Pancreas (tissue), 10 donors: ENCODE data around the gene SPO11. TPM values are rescaled to one million over a fixed set of nuclear protein-coding genes. Genes with fewer than 3 reads are reported as not detected.

ENCODE experiments used
- ATAC-seq, 4 donors: fragments of 200-7000 bp; cut with Tn5 transposase; one replicate each; pipeline versions ENCODE4 v1.8.0 to v1.9.1; 2020; ENCODE audit warnings: mild to moderate bottlenecking in 4 of 4, moderate library complexity in 4 of 4
- DNase-seq, 6 donors: peaks; one replicate each; pipeline ENCODE4 v3.0.0-alpha.2; 2020
- FAIRE-seq: peaks from 2 replicates; lab custom pipeline; 2012; peaks lifted over from hg19 to GRCh38; lab: Jason Lieb, UNC
- H3K27ac ChIP-seq, 4 donors: fragments of 200-600 bp; sonication (generic); 1 replicate in 3 of 4; 2 replicates in 1 of 4; pipeline versions ENCODE4 v1.5.0 to v1.8.0; 2020
- H3K27me3 ChIP-seq, 4 donors: fragments of 200-600 bp; one replicate each; pipeline ENCODE4 v1.8.0; 2021
- H3K36me3 ChIP-seq, 3 donors: fragments of 200-600 bp; sonication (generic) in 1 of 3; one replicate each; pipeline versions ENCODE4 v1.5.0 to v1.8.0; 2020 to 2021
- H3K4me1 ChIP-seq, 3 donors: fragments of 200-600 bp; one replicate each; pipeline ENCODE4 v1.8.0; 2021
- H3K4me3 ChIP-seq, 4 donors: fragments of 200-600 bp; sonication (generic) in 2 of 4; one replicate each; pipeline versions ENCODE4 v1.5.0 to v1.8.0; 2020 to 2021
- H3K9me3 ChIP-seq, 4 donors: fragments of 200-600 bp; one replicate each; pipeline ENCODE4 v1.8.0; 2021
- WGBS, 2 donors: extraction: QIAGEN DNeasy Blood & Tissue Kit; methylation state at CpG; one replicate each; pipeline ENCODE4 v1.1.7; 2013; 5-methylcytosine and 5-hydroxymethylcytosine counted together
- intact Hi-C, 3 donors: fragments of 100-400 bp; cut with DNase I; formaldehyde crosslinking; loops; one replicate each; pipeline versions ENCODE4 v1.11.1 to v1.14.2; 2022
- polyA plus RNA-seq, 2 donors: library from polyadenylated mRNA; stranded (reverse); fragments of 200-250 nt; gene quantifications; one replicate each; pipeline ENCODE4 v1.2.3, GENCODE V29; 2013
- total RNA-seq, 6 donors: library from RNA; stranded (reverse); fragmentation: NEBNext Ultra II Directional in 4 of 6; extraction: Animal tissue kit (Norgen Biotek cat#: 25700) in 4 of 6; gene quantifications; one replicate each; pipeline versions ENCODE4 v1.2.1 to v1.2.4, GENCODE V29; 2021 to 2023
- TF ChIP-seq, protein P1 (sequence below), 4 donors: fragments of 200-600 bp; sonication (generic) in 3 of 4; IDR thresholded peaks; one replicate each; pipeline versions ENCODE4 v1.5.0 to v1.8.0; 2021; ENCODE audit warnings: antibody characterized with exemption in 4 of 4
- donor health status: healthy with polysubstance abuse.
- donor health status: DM: no; HTN: no; CAD: no; lungs with moderate emphysema.
- donor health status: DM: no; HTN: no; CAD: no.
- donor health status: control.
- donor health status: control.
- donor health status: Bipolar disorder and iron deficiency.
- donor health status: DM: yes; HTN: yes; CAD: no.
- donor health status: DM: no; HTN: no; CAD: no.
- donor health status: DM: no; HTN: no; CAD: no.
- donor health status: DM: yes; HTN: yes; CAD: no.

SPO11 gene
- total and polyA plus RNA-seq, 8 donors: not detected

DNA sequence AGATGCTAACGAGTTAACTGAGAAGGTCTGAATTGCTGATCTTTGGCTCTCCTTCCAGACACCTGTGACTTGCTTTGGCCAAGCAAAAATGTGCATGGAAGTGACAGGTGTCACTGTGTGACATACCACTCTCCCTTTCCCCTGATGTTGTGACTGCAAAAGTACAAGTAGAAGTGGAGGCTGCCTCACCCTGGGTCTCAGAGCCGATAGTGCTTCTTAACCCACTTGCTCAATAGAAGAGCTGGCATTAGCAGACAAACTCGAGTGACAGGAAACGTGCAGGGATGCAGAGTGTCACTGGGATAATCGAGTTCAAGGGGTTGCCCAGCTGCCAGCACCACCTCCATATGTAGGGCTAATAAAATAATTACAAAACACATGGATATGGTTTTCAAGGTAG lies 16.4 kb upstream of the SPO11 start:
- FAIRE-seq (no peak), DNase-seq (no peak), ATAC-seq (no peak)
- Histone ChIP-seq H3K9me3 (no peaks in the 10 kb centered on the region), H3K4me1 (no peaks in the 10 kb centered on the region), H3K27ac (no peak overlapping the region), H3K36me3 (no peaks in the 10 kb centered on the region), H3K27me3 (no peaks in the 10 kb centered on the region), H3K4me3 (no peak overlapping the region)
- intact Hi-C loops: no loop called here
- 35 to 50% methylated on average over 5 of the region's 5 CpGs for WGBS, 2 donors
- TF ChIP-seq, protein P1, sequence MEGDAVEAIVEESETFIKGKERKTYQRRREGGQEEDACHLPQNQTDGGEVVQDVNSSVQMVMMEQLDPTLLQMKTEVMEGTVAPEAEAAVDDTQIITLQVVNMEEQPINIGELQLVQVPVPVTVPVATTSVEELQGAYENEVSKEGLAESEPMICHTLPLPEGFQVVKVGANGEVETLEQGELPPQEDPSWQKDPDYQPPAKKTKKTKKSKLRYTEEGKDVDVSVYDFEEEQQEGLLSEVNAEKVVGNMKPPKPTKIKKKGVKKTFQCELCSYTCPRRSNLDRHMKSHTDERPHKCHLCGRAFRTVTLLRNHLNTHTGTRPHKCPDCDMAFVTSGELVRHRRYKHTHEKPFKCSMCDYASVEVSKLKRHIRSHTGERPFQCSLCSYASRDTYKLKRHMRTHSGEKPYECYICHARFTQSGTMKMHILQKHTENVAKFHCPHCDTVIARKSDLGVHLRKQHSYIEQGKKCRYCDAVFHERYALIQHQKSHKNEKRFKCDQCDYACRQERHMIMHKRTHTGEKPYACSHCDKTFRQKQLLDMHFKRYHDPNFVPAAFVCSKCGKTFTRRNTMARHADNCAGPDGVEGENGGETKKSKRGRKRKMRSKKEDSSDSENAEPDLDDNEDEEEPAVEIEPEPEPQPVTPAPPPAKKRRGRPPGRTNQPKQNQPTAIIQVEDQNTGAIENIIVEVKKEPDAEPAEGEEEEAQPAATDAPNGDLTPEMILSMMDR (IDR thresholded peaks at IDR 0.05): no peak

DNA sequence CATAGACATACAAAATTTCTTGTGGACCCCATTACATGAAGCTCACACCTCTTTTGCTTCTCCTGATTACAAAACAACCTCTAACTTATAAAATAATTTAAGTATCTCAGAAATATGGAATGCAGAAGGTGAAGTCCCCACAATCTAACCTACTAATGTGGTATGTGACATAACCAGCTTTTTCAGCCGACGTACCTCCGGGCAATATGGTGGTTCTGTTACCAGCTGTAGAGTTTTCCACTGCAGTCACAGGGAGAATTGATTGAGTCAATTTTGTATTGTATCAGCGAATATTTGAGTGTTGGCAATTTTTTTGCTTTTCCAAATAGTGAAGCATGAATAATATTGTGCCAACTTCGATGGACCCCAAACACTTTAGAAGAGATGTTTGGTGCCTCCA lies 15.7 kb upstream of the SPO11 start:
- Histone ChIP-seq H3K4me3 (no peak overlapping the region), H3K36me3 (no peaks in the 10 kb centered on the region), H3K9me3 (no peaks in the 10 kb centered on the region), H3K4me1 (no peaks in the 10 kb centered on the region), H3K27ac (no peak overlapping the region), H3K27me3 (no peaks in the 10 kb centered on the region)
- FAIRE-seq (no peak), DNase-seq (no peak), ATAC-seq (no peak)
- 49 to 76% methylated on average over 5 of the region's 5 CpGs for WGBS, 2 donors
- intact Hi-C loops: no loop called here
- TF ChIP-seq, protein P1 (IDR thresholded peaks at IDR 0.05): no peak

DNA sequence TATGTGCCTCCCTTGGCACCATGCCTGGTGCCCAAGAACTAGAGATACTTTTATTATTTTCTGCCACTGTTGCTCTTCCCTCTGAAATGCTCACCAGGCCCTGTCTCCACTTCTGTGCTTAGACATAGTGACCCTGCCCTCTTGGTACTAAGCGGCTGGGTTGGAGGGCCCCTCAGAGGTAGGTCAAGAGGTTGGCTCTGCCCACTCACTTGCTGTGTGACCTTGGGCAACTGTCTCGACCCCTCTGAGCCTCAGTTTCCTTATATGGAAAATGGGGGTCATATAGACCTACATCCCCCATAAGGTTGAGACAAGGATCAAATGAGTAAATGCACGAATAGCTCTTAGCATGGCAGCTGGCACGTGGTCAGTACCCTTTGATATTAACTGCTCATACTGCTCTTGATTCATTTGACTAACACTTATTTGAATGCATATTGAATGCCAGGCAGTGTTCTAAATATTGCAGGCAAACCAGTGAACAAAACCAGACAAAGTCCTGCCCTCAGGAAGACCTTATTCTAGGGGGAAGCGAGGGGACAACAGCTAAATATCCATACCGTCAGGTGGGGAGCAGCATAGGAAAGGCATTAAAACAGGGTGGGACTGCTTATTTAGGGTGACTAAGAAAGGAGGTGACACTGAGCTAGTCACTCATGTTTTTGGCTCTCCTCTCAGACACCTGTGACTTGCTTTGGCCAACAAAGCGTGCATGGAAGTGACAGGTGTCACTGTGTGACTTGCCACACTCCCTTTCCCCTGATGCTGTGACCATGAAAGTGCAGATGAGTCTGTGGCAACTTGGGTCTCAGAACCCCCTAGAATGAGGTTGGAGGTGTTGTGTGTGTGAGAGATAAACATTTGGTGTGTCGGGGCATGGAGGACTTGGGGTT lies 14.3 kb upstream of the SPO11 start:
- Histone ChIP-seq H3K27me3 (no peaks in the 10 kb centered on the region), H3K9me3 (no peaks in the 10 kb centered on the region), H3K36me3 (no peaks in the 10 kb centered on the region), H3K4me3 (no peak overlapping the region), H3K4me1 (no peaks in the 10 kb centered on the region), H3K27ac (no peak overlapping the region)
- TF ChIP-seq, protein P1 (IDR thresholded peaks at IDR 0.05): no peak
- intact Hi-C loops: no loop called here
- ATAC-seq (no peak), DNase-seq (no peak), FAIRE-seq (no peak)
- WGBS, 2 donors: 67 to 78% methylated on average over 8 of the region's 8 CpGs

DNA sequence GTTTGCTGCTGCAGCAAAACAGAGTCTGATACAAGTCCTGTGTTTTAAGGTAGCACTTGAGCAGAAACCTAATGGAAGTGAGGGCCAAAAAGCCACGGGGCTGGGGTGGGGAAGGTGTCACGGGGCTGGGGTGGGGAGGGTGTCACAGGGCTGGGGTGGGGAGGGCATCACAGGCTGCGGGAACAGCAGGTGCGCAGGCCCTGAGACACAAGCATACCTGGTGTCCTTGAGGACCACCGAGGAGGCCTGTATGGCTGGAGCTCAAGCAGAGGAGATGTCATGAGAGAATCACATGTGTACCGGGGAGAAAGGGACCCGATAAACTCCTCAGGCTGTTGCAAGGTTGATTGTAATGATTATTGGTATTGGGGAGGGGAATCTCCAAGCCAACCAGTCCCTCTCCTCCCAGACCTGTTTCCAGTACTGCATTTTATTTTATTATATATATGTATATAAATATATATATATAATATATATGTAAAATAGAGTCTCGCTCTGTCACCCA lies 13.6 kb upstream of the SPO11 start:
- WGBS, 2 donors: 64 to 71% methylated on average over 8 of the region's 8 CpGs
- FAIRE-seq (no peak), DNase-seq (no peak), ATAC-seq (no peak)
- intact Hi-C loops: no loop called here
- Histone ChIP-seq H3K4me1 (no peaks in the 10 kb centered on the region), H3K27me3 (no peaks in the 10 kb centered on the region), H3K27ac (no peak overlapping the region), H3K4me3 (no peak overlapping the region), H3K9me3 (no peaks in the 10 kb centered on the region), H3K36me3 (no peaks in the 10 kb centered on the region)
- TF ChIP-seq, protein P1 (IDR thresholded peaks at IDR 0.05): no peak

DNA sequence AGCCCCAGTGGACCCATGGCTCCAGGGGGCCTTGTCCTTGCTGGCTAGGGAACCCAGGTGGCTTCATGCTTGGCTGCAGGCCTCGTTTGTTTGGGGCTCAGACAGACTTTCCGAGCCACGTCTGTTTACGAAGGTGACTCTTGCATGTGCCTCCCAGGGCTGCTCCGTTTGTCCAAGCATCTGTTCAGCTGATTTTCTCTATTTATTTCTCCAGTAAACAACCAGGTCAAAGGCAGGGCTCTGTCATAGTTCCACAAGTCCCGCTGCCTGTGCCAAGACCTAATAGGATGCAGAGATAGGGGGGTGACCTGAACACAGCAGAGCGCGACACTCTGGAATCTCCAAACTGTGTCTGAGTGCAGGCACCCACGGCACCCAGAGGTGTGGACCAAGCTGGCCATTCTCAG lies 12.8 kb upstream of the SPO11 start:
- Histone ChIP-seq H3K9me3 (no peaks in the 10 kb centered on the region), H3K27ac (no peak overlapping the region), H3K4me3 (no peak overlapping the region), H3K27me3 (peaks cover 0 to 2% (median 0%) of the 10 kb centered on the region in 4 donors), H3K36me3 (no peaks in the 10 kb centered on the region), H3K4me1 (no peaks in the 10 kb centered on the region)
- no peak for DNase-seq
- intact Hi-C loops: no loop called here
- TF ChIP-seq, protein P1 (IDR thresholded peaks at IDR 0.05): no peak
- 71 to 76% methylated on average over 9 of the region's 9 CpGs for WGBS, 2 donors
- no peak for ATAC-seq
- FAIRE-seq: no peak
